ENCODE measurements around the gene GCFC2. TPM values are rescaled to one million over a fixed set of nuclear protein-coding genes. Genes with fewer than 3 reads are reported as not detected.
"Not testable (repeated sequence)": the region's sequence is repeated elsewhere in the genome, so short reads cannot be mapped to it uniquely, and the experiment has no call there.

GCFC2 gene
- total RNA-seq, 1 experiment from 2014 or later, result 18.3 TPM

GRCh38 chr2:75688196-75688595 is 22.5 kb downstream of the GCFC2 start:
- TF ChIP-seq CTCF (conservative IDR thresholded peaks at IDR 0.05), result no peak
- H3K36me3 Mint-ChIP-seq (ENCODE audit: insufficient read depth in 1 of 3, low read depth in 3 of 3), result peaks cover 23 to 54% (median 49%) of the 10 kb centered on the region in 3 experiments
- Histone ChIP-seq H3K4me2 (ENCODE audit: insufficient read depth, insufficient read length, low read length) (no peak overlapping the region), H2BK20ac (ENCODE audit: low read depth, low read length, poor library complexity, severe bottlenecking) (no peak overlapping the region), H3K23ac (ENCODE audit: insufficient read length, low read depth, low read length) (no peak overlapping the region), H3K9ac (ENCODE audit: extremely low read depth, insufficient read length, low read length) (no peak overlapping the region), H3K56ac (ENCODE audit: insufficient read length, low read depth, low read length) (no peak overlapping the region), H3T11ph (ENCODE audit: low read length) (no peak overlapping the region), H2BK5ac (ENCODE audit: insufficient read length, low read length) (no peak overlapping the region), H3K18ac (ENCODE audit: insufficient read length, low read depth, low read length) (no peak overlapping the region), H3K27me3 (ENCODE audit: insufficient read depth, low read length) (no peaks in the 10 kb centered on the region), H2AFZ (ENCODE audit: low read length) (no peak overlapping the region), H2BK12ac (ENCODE audit: insufficient read length, low read depth, low read length) (no peak overlapping the region), H2AK5ac (ENCODE audit: insufficient read length, low read length) (no peak overlapping the region), H4K91ac (ENCODE audit: insufficient read length, low read depth, low read length) (no peak overlapping the region), H3K23me2 (ENCODE audit: insufficient read length, low read depth, low read length, poor library complexity, severe bottlenecking) (no peaks in the 10 kb centered on the region), H3K79me1 (ENCODE audit: insufficient read depth, low read depth, low read length, poor library complexity, severe bottlenecking) (no peaks in the 10 kb centered on the region), H3K14ac (ENCODE audit: insufficient read depth, low read length) (no peak overlapping the region), H4K20me1 (ENCODE audit: control insufficient read depth, insufficient read depth, insufficient read length) (no peaks in the 10 kb centered on the region), H3K9me3 (ENCODE audit: control insufficient read depth, low read depth, low read length) (no peaks in the 10 kb centered on the region), H3K27ac (ENCODE audit: insufficient read length, low read depth, low read length) (no peak overlapping the region), H4K5ac (ENCODE audit: insufficient read length, low read depth, low read length) (no peak overlapping the region), H2BK120ac (ENCODE audit: low read depth, low read length, poor library complexity, severe bottlenecking) (no peak overlapping the region), H3K4me1 (ENCODE audit: insufficient read depth, low read length) (no peaks in the 10 kb centered on the region), H2BK15ac (ENCODE audit: low read depth, low read length) (no peak overlapping the region), H4K8ac (replicated peaks; ENCODE audit: insufficient read length, low read depth, low read length) (no peak overlapping the region), H3K4ac (ENCODE audit: low read depth, low read length) (no peak overlapping the region), H3K79me2 (ENCODE audit: insufficient read depth, low read length) (no peaks in the 10 kb centered on the region)
- no peak overlapping the region for H3K27ac Mint-ChIP-seq
- no peak overlapping the region for H3K4me3 Mint-ChIP-seq
- no peaks in the 10 kb centered on the region for H3K9me3 Mint-ChIP-seq
- no CpG with 5 or more reads among the region's 1 CpG for WGBS (ENCODE audit: extremely low coverage, insufficient read length, low lambda C conversion rate)
- no peaks in the 10 kb centered on the region for H3K27me3 Mint-ChIP-seq (ENCODE audit: low read depth)
- H3K4me1 Mint-ChIP-seq, result no peaks in the 10 kb centered on the region
- DNase-seq, result no peak

GRCh38 chr2:75683430-75683829 is 27.3 kb downstream of the GCFC2 start:
- WGBS (ENCODE audit: extremely low coverage, insufficient read length, low lambda C conversion rate), result no CpG with 5 or more reads among the region's 5 CpGs
- H3K23ac ChIP-seq (ENCODE audit: insufficient read length, low read depth, low read length); H3K27ac ChIP-seq (ENCODE audit: insufficient read length, low read depth, low read length); H4K91ac ChIP-seq (ENCODE audit: insufficient read length, low read depth, low read length); H3K27me3 ChIP-seq (ENCODE audit: insufficient read depth, low read length); H3K56ac ChIP-seq (ENCODE audit: insufficient read length, low read depth, low read length); H2BK12ac ChIP-seq (ENCODE audit: insufficient read length, low read depth, low read length); H3K79me1 ChIP-seq (ENCODE audit: insufficient read depth, low read depth, low read length, poor library complexity, severe bottlenecking); DNase-seq; H3K4me3 Mint-ChIP-seq; H2AK5ac ChIP-seq (ENCODE audit: insufficient read length, low read length); H3T11ph ChIP-seq (ENCODE audit: low read length); H3K4me1 ChIP-seq (ENCODE audit: insufficient read depth, low read length); H3K27me3 Mint-ChIP-seq (ENCODE audit: low read depth); H2BK120ac ChIP-seq (ENCODE audit: low read depth, low read length, poor library complexity, severe bottlenecking); H3K18ac ChIP-seq (ENCODE audit: insufficient read length, low read depth, low read length); H4K5ac ChIP-seq (ENCODE audit: insufficient read length, low read depth, low read length); H3K9me3 ChIP-seq (ENCODE audit: control insufficient read depth, low read depth, low read length); H3K4me2 ChIP-seq (ENCODE audit: insufficient read depth, insufficient read length, low read length); H3K9ac ChIP-seq (ENCODE audit: extremely low read depth, insufficient read length, low read length); H3K4ac ChIP-seq (ENCODE audit: low read depth, low read length); H4K20me1 ChIP-seq (ENCODE audit: control insufficient read depth, insufficient read depth, insufficient read length); H3K14ac ChIP-seq (ENCODE audit: insufficient read depth, low read length); H2BK15ac ChIP-seq (ENCODE audit: low read depth, low read length); H2BK20ac ChIP-seq (ENCODE audit: low read depth, low read length, poor library complexity, severe bottlenecking); H3K27ac Mint-ChIP-seq; H4K8ac ChIP-seq (replicated peaks; ENCODE audit: insufficient read length, low read depth, low read length); H3K4me1 Mint-ChIP-seq; H3K9me3 Mint-ChIP-seq; H3K79me2 ChIP-seq (ENCODE audit: insufficient read depth, low read length); H2AFZ ChIP-seq (ENCODE audit: low read length); H3K23me2 ChIP-seq (ENCODE audit: insufficient read length, low read depth, low read length, poor library complexity, severe bottlenecking); H2BK5ac ChIP-seq (ENCODE audit: insufficient read length, low read length): not testable (repeated sequence)
- peaks cover 21 to 50% (median 44%) of the 10 kb centered on the region in 3 experiments for H3K36me3 Mint-ChIP-seq (ENCODE audit: insufficient read depth in 1 of 3, low read depth in 3 of 3)
